Measurements from ENCODE around the gene OLFML2A. TPM values are rescaled to one million over a fixed set of nuclear protein-coding genes. Genes with fewer than 3 reads are reported as not detected.
"Not testable (repeated sequence)": the region's sequence is repeated elsewhere in the genome, so short reads cannot be mapped to it uniquely, and the experiment has no call there.

The OLFML2A gene
- polyA plus RNA-seq, 1 donor from 2014 or later, result 0.15 TPM

DNA sequence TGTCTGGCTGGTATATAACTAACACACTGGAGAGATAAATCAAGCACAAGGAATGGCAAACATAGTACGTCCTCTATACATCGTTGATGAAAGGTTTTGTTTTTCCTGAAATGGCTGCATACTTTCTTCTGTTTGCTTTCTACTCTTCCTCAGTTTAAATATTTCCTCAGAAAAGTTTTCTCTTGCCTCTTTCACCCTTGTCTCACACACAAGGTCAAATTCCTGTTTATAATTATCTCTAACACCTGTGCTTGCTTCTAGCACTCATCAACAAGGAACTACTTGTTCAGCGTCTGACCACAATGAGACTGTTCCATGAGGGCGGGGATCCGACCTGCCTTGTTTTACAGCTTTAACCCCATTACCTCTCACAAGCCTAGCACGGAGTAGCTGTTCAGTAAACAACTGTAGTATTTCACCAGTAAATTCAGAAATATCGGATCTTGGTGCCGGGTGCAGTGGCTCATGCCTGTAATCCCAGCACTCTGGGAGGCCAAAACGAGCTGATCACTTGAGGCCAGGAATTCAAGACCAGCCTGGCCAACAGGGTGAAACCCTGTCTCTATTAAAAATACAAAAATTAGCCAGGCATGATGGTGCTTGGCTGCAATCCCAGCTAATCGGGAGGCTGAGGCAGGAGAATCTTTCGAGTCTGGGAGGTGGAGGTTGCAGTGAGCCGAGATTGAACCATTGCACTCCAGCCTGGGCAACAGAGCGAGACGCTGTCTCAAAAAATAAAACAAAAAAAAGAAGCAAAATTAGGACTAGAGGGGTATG is 42.8 kb upstream of the OLFML2A start:
- Histone ChIP-seq H3K4me2 (ENCODE audit: low read length) (no peak overlapping the region), H3K79me2 (replicated peaks; ENCODE audit: insufficient read depth, low read length) (no peaks in the 10 kb centered on the region)

DNA sequence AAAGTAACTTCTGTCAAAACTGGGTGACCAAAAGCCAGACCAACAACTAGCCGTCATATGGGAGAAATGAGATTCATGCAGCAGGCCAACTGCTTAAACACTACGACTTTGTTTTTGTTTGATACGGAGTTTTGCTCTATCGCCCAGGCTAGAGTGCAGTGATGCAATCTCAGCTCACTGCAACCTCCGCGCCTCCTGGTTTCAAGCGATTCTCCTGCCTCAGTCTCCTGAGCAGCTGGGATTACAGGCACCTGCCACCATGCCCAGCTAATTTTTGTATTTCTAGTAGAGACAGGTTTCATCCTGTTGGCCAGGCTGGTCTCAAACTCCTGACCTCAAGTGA is 42.2 kb upstream of the OLFML2A start:
- not testable (repeated sequence) for H3K9me2 ChIP-seq (ENCODE audit: insufficient read depth, low read length); H3K36me3 ChIP-seq (ENCODE audit: insufficient read depth, low read length); H3K27me3 ChIP-seq (ENCODE audit: insufficient read depth, low read depth, low read length); H3K79me2 ChIP-seq (replicated peaks; ENCODE audit: insufficient read depth, low read length); H3K27ac ChIP-seq (ENCODE audit: low read length); H3K9me3 ChIP-seq (ENCODE audit: low read length); H3K9ac ChIP-seq (ENCODE audit: low read length); H4K20me1 ChIP-seq (ENCODE audit: insufficient read depth); H3K4me3 ChIP-seq (ENCODE audit: low read length); H2AFZ ChIP-seq (ENCODE audit: low read depth, low read length); H3F3A ChIP-seq (ENCODE audit: insufficient read depth, low read length, poor library complexity, severe bottlenecking); H3K4me2 ChIP-seq (ENCODE audit: low read length)

More for the DNA sequence above, 42.8 kb upstream of the OLFML2A start:
- H3K27me3 ChIP-seq (ENCODE audit: insufficient read depth, low read depth, low read length), result no peaks in the 10 kb centered on the region
- no peaks in the 10 kb centered on the region for H3F3A ChIP-seq (ENCODE audit: insufficient read depth, low read length, poor library complexity, severe bottlenecking)
- TF ChIP-seq EZH2 (IDR thresholded peaks at IDR 0.05; ENCODE audit: borderline replicate concordance, insufficient read depth, low read length, poor library complexity, severe bottlenecking) (no peak), TAF1 (IDR thresholded peaks at IDR 0.05; ENCODE audit: low read depth) (no peak), MXI1 (conservative IDR thresholded peaks at IDR 0.05; ENCODE audit: poor library complexity, severe bottlenecking) (no peak)
- TF ChIP-seq, protein P1, sequence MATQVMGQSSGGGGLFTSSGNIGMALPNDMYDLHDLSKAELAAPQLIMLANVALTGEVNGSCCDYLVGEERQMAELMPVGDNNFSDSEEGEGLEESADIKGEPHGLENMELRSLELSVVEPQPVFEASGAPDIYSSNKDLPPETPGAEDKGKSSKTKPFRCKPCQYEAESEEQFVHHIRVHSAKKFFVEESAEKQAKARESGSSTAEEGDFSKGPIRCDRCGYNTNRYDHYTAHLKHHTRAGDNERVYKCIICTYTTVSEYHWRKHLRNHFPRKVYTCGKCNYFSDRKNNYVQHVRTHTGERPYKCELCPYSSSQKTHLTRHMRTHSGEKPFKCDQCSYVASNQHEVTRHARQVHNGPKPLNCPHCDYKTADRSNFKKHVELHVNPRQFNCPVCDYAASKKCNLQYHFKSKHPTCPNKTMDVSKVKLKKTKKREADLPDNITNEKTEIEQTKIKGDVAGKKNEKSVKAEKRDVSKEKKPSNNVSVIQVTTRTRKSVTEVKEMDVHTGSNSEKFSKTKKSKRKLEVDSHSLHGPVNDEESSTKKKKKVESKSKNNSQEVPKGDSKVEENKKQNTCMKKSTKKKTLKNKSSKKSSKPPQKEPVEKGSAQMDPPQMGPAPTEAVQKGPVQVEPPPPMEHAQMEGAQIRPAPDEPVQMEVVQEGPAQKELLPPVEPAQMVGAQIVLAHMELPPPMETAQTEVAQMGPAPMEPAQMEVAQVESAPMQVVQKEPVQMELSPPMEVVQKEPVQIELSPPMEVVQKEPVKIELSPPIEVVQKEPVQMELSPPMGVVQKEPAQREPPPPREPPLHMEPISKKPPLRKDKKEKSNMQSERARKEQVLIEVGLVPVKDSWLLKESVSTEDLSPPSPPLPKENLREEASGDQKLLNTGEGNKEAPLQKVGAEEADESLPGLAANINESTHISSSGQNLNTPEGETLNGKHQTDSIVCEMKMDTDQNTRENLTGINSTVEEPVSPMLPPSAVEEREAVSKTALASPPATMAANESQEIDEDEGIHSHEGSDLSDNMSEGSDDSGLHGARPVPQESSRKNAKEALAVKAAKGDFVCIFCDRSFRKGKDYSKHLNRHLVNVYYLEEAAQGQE (IDR thresholded peaks at IDR 0.05; ENCODE audit: borderline replicate concordance), result no peak
- no peaks in the 10 kb centered on the region for H3K9me2 ChIP-seq (ENCODE audit: insufficient read depth, low read length)
- H3K4me3 ChIP-seq (ENCODE audit: low read length), result no peak overlapping the region
- H3K27ac ChIP-seq (ENCODE audit: low read length), result no peak overlapping the region
- H3K9me3 ChIP-seq (ENCODE audit: low read length), result no peaks in the 10 kb centered on the region
- no peak overlapping the region for H2AFZ ChIP-seq (ENCODE audit: low read depth, low read length)
- H4K20me1 ChIP-seq (ENCODE audit: insufficient read depth), result no peaks in the 10 kb centered on the region
- no peak overlapping the region for H3K9ac ChIP-seq (ENCODE audit: low read length)
- H3K36me3 ChIP-seq (ENCODE audit: insufficient read depth, low read length), result no peaks in the 10 kb centered on the region

DNA sequence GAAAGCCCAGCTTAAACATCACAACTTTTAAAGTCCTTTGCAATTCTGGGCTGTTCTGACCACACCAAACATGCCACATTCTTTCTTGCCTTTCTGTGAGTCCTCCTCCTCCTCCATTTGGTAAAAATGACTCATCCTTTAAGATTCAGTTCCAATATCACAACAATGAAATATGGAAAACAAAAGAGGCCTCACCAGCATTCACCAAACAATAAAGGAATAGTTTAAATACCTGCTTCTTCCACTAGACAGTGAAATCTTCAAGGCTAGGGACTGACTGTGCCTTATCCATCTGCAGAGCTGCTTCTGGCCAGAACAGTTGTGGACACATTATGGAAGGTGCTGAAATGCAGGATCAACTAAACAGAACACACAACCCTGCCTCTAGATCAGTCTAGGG is 41.8 kb upstream of the OLFML2A start:
- H3K9ac ChIP-seq (ENCODE audit: low read length), result no peak overlapping the region
- no peaks in the 10 kb centered on the region for H3K9me2 ChIP-seq (ENCODE audit: insufficient read depth, low read length)
- no peaks in the 10 kb centered on the region for H4K20me1 ChIP-seq (ENCODE audit: insufficient read depth)
- H3K36me3 ChIP-seq (ENCODE audit: insufficient read depth, low read length), result no peaks in the 10 kb centered on the region
- no peaks in the 10 kb centered on the region for H3K9me3 ChIP-seq (ENCODE audit: low read length)
- TF ChIP-seq, protein P2, sequence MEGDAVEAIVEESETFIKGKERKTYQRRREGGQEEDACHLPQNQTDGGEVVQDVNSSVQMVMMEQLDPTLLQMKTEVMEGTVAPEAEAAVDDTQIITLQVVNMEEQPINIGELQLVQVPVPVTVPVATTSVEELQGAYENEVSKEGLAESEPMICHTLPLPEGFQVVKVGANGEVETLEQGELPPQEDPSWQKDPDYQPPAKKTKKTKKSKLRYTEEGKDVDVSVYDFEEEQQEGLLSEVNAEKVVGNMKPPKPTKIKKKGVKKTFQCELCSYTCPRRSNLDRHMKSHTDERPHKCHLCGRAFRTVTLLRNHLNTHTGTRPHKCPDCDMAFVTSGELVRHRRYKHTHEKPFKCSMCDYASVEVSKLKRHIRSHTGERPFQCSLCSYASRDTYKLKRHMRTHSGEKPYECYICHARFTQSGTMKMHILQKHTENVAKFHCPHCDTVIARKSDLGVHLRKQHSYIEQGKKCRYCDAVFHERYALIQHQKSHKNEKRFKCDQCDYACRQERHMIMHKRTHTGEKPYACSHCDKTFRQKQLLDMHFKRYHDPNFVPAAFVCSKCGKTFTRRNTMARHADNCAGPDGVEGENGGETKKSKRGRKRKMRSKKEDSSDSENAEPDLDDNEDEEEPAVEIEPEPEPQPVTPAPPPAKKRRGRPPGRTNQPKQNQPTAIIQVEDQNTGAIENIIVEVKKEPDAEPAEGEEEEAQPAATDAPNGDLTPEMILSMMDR (IDR thresholded peaks at IDR 0.05; ENCODE audit: poor library complexity, severe bottlenecking), result no peak
- no peak for TF ChIP-seq EP300 (conservative IDR thresholded peaks at IDR 0.05; ENCODE audit: poor library complexity, severe bottlenecking)
- TF ChIP-seq, protein P1 (IDR thresholded peaks at IDR 0.05; ENCODE audit: borderline replicate concordance), result no peak
- TF ChIP-seq RAD21 (conservative IDR thresholded peaks at IDR 0.05), result no peak
- no peak for TF ChIP-seq MXI1 (conservative IDR thresholded peaks at IDR 0.05; ENCODE audit: poor library complexity, severe bottlenecking)
- TF ChIP-seq POLR2AphosphoS5 (IDR thresholded peaks at IDR 0.05), result no peak
- TF ChIP-seq EZH2 (IDR thresholded peaks at IDR 0.05; ENCODE audit: borderline replicate concordance, insufficient read depth, low read length, poor library complexity, severe bottlenecking), result no peak
- TF ChIP-seq SMC3 (conservative IDR thresholded peaks at IDR 0.05; ENCODE audit: poor library complexity), result no peak
- no peak for TF ChIP-seq TAF1 (IDR thresholded peaks at IDR 0.05; ENCODE audit: low read depth)
- no peak overlapping the region for H3K27ac ChIP-seq (ENCODE audit: low read length)
- H3F3A ChIP-seq (ENCODE audit: insufficient read depth, low read length, poor library complexity, severe bottlenecking), result no peaks in the 10 kb centered on the region
- no peak overlapping the region for H3K4me2 ChIP-seq (ENCODE audit: low read length)
- H2AFZ ChIP-seq (ENCODE audit: low read depth, low read length), result no peak overlapping the region
- H3K27me3 ChIP-seq (ENCODE audit: insufficient read depth, low read depth, low read length), result no peaks in the 10 kb centered on the region
- no peaks in the 10 kb centered on the region for H3K79me2 ChIP-seq (replicated peaks; ENCODE audit: insufficient read depth, low read length)
- no peak overlapping the region for H3K4me3 ChIP-seq (ENCODE audit: low read length)

DNA sequence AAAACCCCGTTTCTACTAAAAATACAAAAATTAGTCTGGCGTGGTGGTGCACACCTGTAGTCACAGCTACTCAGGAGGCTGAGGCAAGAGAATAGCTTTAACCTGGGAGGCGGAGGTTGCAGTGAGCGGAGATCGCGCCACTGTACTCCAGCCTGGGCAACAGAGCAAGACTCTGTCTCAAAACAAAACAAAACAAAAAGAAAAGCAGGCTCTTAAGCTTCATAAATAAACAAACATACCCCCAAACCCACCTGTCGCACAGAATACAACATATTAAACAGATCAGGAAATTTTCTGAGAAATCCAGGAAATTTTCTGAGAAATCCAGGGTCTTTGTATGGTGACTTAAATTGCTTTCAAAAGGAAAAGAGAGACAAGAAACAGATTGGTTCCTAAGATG is 38.9 kb upstream of the OLFML2A start:
- H3K9me3 ChIP-seq (ENCODE audit: low read length); H3K9me2 ChIP-seq (ENCODE audit: insufficient read depth, low read length); H3K36me3 ChIP-seq (ENCODE audit: insufficient read depth, low read length); H4K20me1 ChIP-seq (ENCODE audit: insufficient read depth); H3K27ac ChIP-seq (ENCODE audit: low read length); H3K4me2 ChIP-seq (ENCODE audit: low read length); H3K27me3 ChIP-seq (ENCODE audit: insufficient read depth, low read depth, low read length); H3K4me3 ChIP-seq (ENCODE audit: low read length); H3K9ac ChIP-seq (ENCODE audit: low read length); H2AFZ ChIP-seq (ENCODE audit: low read depth, low read length); H3F3A ChIP-seq (ENCODE audit: insufficient read depth, low read length, poor library complexity, severe bottlenecking); H3K79me2 ChIP-seq (replicated peaks; ENCODE audit: insufficient read depth, low read length): not testable (repeated sequence)

Measured in neural cell (in vitro differentiated cells).